ENCODE results near the gene SETMAR. TPM values are rescaled to one million over a fixed set of nuclear protein-coding genes. Genes with fewer than 3 reads are reported as not detected.

Gene SETMAR
- total and polyA plus RNA-seq, 2 of the 4 experiments (the other 2 are of a cell fraction): 12.7 to 18.1 TPM

DNA sequence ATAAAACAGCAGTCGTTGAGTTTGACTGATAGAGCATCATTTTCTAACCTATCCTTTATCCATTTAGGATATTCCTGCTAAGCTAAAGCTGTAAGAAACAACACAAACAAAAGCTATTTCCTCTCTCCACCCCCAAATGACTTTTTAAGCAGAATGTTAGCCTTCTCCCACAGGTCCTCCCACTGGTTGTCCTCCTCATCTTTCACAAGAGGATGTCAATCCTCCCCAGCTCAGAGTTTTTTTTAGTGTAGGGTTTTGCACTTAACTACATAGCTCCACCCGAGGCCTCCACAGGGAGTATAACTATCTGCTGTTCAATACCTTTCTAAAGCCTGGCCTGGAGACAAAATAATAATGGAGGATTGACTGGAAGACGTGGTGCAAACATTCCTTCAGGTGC lies 7.8 kb downstream of the SETMAR start:
- no CpG with 5 or more reads among the region's 3 CpGs for WGBS, 2 experiments (ENCODE audit: extremely low coverage in 2 of 2, insufficient read length in 1 of 2)
- Histone ChIP-seq H3K27me3 (ENCODE audit: control insufficient read depth, insufficient read depth, low read length) (no peaks in the 10 kb centered on the region), H3K4me3 (ENCODE audit: insufficient read depth, low read depth, low read length) (no peak overlapping the region), H2BK15ac (ENCODE audit: low read depth, low read length) (no peak overlapping the region), H2AFZ (replicated peaks; ENCODE audit: low read length, poor library complexity) (no peak overlapping the region), H2AK5ac (ENCODE audit: low read depth, low read length) (no peak overlapping the region), H3K14ac (replicated peaks; ENCODE audit: low read depth, low read length) (no peak overlapping the region), H2BK5ac (ENCODE audit: low read depth, low read length, poor library complexity, severe bottlenecking) (no peak overlapping the region), H2AK9ac (replicated peaks; ENCODE audit: low read depth, low read length, poor library complexity) (no peak overlapping the region), H4K91ac (ENCODE audit: insufficient read depth, low read depth, low read length) (no peak overlapping the region), H3K23ac (ENCODE audit: low read depth, low read length) (no peak overlapping the region), H4K5ac (ENCODE audit: low read depth, low read length) (no peak overlapping the region), H3K27ac (ENCODE audit: insufficient read depth, low read length) (no peak overlapping the region), H3K4me1 (ENCODE audit: control insufficient read depth, insufficient read depth, low read length) (peaks cover 8% of the 10 kb centered on the region), H3K9me1 (ENCODE audit: insufficient read depth, low read length) (no peaks in the 10 kb centered on the region; the same call in 1 of the 2 replicates), H3K36me3 (ENCODE audit: control insufficient read depth, insufficient read depth, low read length) (peaks cover 2% of the 10 kb centered on the region; the same call in 1 of the 2 replicates), H3K4me2 (ENCODE audit: low read depth, low read length) (no peak overlapping the region), H4K20me1 (ENCODE audit: insufficient read depth, low read length) (no peaks in the 10 kb centered on the region), H2BK120ac (ENCODE audit: low read depth, low read length) (no peak overlapping the region), H3K9ac (ENCODE audit: low read depth, low read length) (no peak overlapping the region), H3K56ac (ENCODE audit: extremely low read depth, insufficient read depth, low read length) (no peak overlapping the region), H4K8ac (ENCODE audit: low read depth in 2 of 2, low read length in 2 of 2) (no peak overlapping the region), H3K4ac (ENCODE audit: low read depth, low read length) (no peak overlapping the region), H2BK20ac (ENCODE audit: low read depth, low read length) (no peak overlapping the region), H3K9me3 (ENCODE audit: control insufficient read depth, insufficient read depth, low read length) (no peaks in the 10 kb centered on the region), H3K18ac (ENCODE audit: low read depth, low read length) (no peak overlapping the region), H3K79me1 (ENCODE audit: low read depth in 1 of 2, low read length in 2 of 2) (peaks cover 4 to 15% of the 10 kb centered on the region in 2 experiments; a peak in 1 of 4 replicates)
- ChIA-PET POLR2A (ENCODE audit: unreplicated experiment) (no interaction called here), CTCF (no interaction called here)
- in situ Hi-C loops (cut with MboI; ENCODE audit: low sequenced_read_pairs) (loop anchor here (25.0 kb wide), 1 partner anchor 751 kb away; no protein-coding TSS in a partner anchor), intact Hi-C loops (cut with micrococcal nuclease) (no loop called here), dilution Hi-C loops (cut with HindIII; ENCODE audit: low sequenced_read_pairs, unreplicated experiment) (no loop called here)
- ATAC-seq (ENCODE audit: low read depth): no peak
- no peak for DNase-seq
- BruUV-seq (replicated peaks): no TSS peak
- no peak for TF ChIP-seq RFX5 (IDR thresholded peaks at IDR 0.05; ENCODE audit: low read depth, low read length)
- no peak for TF ChIP-seq MAZ (IDR thresholded peaks at IDR 0.05; ENCODE audit: borderline replicate concordance, low read depth, low read length)
- no peak for TF ChIP-seq CHD1 (IDR thresholded peaks at IDR 0.05; ENCODE audit: low read depth, low read length)
- TF ChIP-seq, protein P1, sequence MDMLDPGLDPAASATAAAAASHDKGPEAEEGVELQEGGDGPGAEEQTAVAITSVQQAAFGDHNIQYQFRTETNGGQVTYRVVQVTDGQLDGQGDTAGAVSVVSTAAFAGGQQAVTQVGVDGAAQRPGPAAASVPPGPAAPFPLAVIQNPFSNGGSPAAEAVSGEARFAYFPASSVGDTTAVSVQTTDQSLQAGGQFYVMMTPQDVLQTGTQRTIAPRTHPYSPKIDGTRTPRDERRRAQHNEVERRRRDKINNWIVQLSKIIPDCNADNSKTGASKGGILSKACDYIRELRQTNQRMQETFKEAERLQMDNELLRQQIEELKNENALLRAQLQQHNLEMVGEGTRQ (IDR thresholded peaks at IDR 0.05; ENCODE audit: low read depth, low read length): no peak
- TF ChIP-seq BHLHE40 (IDR thresholded peaks at IDR 0.05; ENCODE audit: low read depth, low read length): no peak
- TF ChIP-seq MAFK (IDR thresholded peaks at IDR 0.05; ENCODE audit: low read depth, low read length): no peak
- no peak for TF ChIP-seq CEBPB (IDR thresholded peaks at IDR 0.05; ENCODE audit: low read depth, low read length)
- no peak for TF ChIP-seq ELK1 (IDR thresholded peaks at IDR 0.05; ENCODE audit: borderline replicate concordance, low read depth, low read length)
- no peak for TF ChIP-seq RCOR1 (IDR thresholded peaks at IDR 0.05; ENCODE audit: insufficient replicate concordance, low read length)
- no peak for TF ChIP-seq RAD21 (IDR thresholded peaks at IDR 0.05; ENCODE audit: low read length)
- no peak for TF ChIP-seq SMC3 (IDR thresholded peaks at IDR 0.05; ENCODE audit: low read depth, low read length)
- TF ChIP-seq MXI1 (IDR thresholded peaks at IDR 0.05; ENCODE audit: borderline replicate concordance, low read depth, low read length): no peak
- TF ChIP-seq FOS (IDR thresholded peaks at IDR 0.05; ENCODE audit: low read depth, low read length): no peak
- no peak for TF ChIP-seq POLR2A (IDR thresholded peaks at IDR 0.05; ENCODE audit: low read depth, low read length)
- no peak for TF ChIP-seq CTCF (conservative IDR thresholded peaks at IDR 0.05; ENCODE audit: low read depth, low read length)
- no peak for TF ChIP-seq NFE2L2 (IDR thresholded peaks at IDR 0.05; ENCODE audit: low read depth, low read length)

Data from IMR-90 (cell line).